Measurements from ENCODE around the gene ARFGEF3.
"Not testable (repeated sequence)": the region's sequence is repeated elsewhere in the genome, so short reads cannot be mapped to it uniquely, and the experiment has no call there.

ARFGEF3 gene

GRCh38 chr6:138368684-138369083 is 206.9 kb downstream of the ARFGEF3 start:
- not testable (repeated sequence) for DNase-seq (ENCODE audit: low spot score)

GRCh38 chr6:138370631-138371451 is 209.1 kb downstream of the ARFGEF3 start:
- DNase-seq (ENCODE audit: low spot score): no peak

DNA sequence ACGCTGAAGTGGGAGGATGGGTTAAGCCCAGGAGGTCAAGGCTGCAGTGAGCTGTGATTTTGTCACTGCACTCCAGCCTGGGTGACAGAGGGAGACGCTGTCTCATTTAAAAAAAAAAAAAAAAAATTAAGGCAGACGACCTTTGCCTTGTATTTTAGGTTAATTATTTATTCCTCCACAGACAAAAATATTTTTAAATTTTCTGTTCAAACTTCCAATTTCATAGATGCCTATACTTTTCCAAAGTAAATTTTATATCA is 209.6 kb downstream of the ARFGEF3 start:
- no peak for DNase-seq (ENCODE audit: low spot score)

GRCh38 chr6:138371720-138372119 is 210.0 kb downstream of the ARFGEF3 start:
- no peak for DNase-seq (ENCODE audit: low spot score)

DNA sequence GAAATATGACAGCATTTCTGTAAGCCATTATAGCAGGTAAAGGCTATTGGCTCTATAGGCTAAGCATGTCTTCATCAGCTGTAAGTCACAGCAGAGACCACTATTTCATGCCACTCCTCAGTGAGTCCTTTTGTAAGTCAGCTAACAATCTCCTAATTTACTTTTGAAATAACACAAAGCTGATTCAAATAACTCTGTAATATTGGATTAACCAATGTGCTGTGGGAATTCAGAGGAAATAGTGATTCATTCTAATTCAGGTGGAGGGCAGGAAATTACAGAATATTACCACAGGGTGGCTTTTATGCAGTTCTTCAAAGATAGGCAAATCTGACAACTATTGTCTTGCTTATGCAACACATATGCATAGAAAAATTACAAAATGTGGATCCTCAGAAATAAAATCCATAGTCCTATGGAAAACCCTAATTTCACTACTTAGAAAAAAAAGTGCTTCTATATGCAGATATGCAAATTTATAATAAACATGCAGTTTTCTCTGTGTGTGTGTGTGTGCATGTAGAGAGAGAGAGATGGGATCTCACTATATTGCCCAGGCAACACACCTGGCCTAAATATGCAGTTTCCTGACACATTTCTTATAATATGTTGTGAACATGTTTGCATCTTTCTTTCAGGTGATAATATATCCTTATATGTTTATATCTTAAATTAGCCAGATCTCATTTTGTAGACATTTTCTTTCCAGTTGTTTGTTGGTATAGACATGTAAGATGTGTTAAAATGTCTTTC is 211.1 kb downstream of the ARFGEF3 start:
- no peak for DNase-seq (ENCODE audit: low spot score)

- DNase-seq (ENCODE audit: low spot score): no peak
These were observed 212.5 kb downstream of the ARFGEF3 start for GRCh38 chr6:138374230-138374629.

GRCh38 chr6:138374815-138375214 is 213.1 kb downstream of the ARFGEF3 start:
- no peak for DNase-seq (ENCODE audit: low spot score)

DNA sequence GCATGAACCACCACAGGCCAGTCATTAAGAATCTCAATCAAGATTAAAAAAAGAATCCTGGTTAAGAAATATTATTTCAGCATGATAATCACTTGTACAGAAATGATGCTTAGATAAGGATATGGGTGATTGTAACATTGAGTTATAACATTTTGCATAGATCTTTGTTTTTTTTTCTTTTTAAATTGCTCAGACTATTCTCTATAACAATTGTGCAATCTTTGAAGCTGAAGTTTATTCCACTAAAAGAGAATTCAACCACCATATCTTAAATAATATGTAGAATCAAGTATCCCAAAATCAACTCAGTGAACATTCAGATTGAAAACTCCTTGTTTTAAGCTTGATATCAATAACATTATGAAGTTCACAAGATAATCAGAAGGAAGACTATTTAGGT is 215.3 kb downstream of the ARFGEF3 start:
- no peak for DNase-seq (ENCODE audit: low spot score)

GRCh38 chr6:138377844-138378243 is 216.1 kb downstream of the ARFGEF3 start, which contains the start of gene SMIM28:
Gene SMIM28 (plus strand): TSS chr6:138377905. CDS start chr6:138378073, 168 bp downstream.
- DNase-seq (ENCODE audit: low spot score): no peak

DNA sequence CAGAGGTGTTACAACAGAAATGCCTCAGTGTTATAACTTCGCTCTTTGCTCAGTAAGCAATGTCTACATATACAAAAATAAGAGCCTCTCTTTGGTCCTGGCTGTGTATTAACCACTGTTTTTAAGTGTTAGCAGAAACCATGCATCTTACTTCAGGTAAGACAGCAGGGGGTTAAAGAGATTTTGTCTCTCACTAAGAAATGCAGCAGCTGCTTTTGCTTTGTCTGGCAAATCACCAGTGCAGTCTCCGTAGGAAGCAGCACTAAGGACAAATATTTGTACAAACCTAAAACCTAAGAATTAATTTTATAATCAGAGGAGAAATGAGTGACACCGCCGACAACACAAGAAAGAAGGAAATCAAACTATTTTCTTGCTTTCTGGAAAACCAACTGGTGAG is 216.7 kb downstream of the ARFGEF3 start:
- no peak for DNase-seq (ENCODE audit: low spot score)

DNA sequence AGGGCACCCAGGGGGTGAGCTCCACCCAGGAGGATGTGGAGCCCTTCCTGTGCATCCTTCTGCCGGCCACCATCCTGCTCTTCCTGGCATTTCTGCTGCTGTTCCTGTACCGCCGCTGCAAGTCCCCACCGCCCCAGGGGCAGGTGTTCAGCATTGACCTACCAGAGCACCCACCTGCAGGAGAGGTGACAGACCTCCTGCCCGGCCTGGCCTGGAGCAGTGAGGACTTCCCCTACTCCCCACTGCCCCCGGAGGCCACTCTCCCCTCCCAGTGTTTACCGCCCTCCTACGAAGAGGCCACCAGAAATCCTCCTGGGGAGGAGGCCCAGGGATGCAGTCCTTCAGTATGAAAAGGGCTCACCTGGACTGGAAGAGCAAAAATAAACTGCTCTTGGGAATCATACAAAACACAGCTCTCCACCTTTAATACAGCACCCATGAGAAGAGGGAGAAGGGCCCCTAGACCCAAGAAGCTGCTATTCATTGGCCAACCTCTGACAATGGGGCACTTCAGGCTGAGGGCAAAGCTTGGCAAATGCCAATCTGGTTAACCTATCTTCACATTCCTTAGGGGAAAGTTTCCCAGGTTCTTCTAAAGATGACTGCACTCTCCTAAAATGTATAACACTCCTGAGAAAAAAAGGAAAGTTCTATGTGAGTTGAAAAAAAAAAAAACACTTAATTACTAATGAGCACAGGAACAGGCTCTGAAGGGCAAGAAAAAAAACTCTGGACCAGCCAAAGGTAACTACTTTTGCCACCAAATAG is 220.9 kb downstream of the ARFGEF3 start:
- peak; percentile 32 for DNase-seq (ENCODE audit: low spot score)

DNA sequence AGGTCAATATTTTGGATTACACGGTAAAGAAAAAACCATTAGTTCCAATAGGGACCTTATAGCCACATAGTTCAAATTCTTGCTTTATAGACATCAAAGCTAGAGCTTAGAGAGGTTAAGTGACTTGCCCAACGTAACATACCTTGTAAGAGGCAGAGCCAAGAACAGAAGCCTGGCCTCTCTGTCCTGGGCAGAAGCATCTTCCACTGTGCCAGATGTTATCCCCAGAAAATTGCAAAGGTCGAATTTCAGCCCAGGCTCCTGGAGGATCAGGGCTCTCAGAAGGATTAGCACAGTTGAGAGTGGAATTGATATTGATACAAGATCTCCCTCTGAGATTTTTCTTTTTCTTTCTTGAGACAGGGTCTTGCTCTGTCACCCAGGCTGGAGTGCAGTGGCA is 222.0 kb downstream of the ARFGEF3 start:
- DNase-seq (ENCODE audit: low spot score): no peak

GRCh38 chr6:138386897-138387296 is 225.2 kb downstream of the ARFGEF3 start:
- no peak for DNase-seq (ENCODE audit: low spot score)

DNA sequence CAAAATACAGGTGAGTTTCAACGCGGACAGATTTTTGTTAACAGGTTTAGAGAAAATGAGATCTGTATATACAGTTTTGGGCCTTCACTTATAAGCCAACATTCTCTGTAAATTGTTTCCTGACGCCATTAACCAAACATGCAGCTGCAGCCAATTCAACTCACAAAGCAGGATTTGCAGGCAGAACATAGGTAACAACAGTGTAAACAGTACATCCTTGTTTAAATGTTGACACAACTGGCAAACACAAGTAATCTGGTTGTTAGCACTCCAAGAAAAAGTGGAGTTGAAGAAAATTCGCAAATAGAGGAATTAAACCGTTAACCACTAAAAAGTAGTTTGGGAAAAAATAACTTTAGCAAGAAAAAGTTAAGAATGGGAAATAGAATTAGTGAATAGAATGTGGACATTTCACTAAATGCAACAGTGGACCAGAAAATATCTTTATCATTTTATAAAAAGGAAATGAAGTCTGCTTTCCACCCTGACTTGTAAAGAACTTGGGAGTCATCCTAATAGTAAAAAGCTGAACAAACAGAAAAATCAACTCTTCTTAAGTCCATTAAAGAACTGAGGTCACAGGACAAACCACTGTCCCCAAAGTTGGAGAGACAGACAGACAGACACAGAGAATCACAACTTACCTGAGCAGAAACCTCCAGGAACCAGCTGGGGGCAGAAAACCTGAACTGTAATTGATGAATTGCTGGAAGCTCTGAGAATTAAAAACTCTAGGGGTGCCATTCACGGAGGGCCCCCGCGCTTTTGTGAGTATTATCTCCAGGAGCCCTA is 226.0 kb downstream of the ARFGEF3 start:
- no peak for DNase-seq (ENCODE audit: low spot score)

GRCh38 chr6:138389551-138389950 is 227.8 kb downstream of the ARFGEF3 start:
- no peak for DNase-seq (ENCODE audit: low spot score)

All from iPS-NIHi11 (cell line).